IPS-NIHi7 (cell line): ENCODE data around the gene MAN2A2.
"Not testable (repeated sequence)": the region's sequence is repeated elsewhere in the genome, so short reads cannot be mapped to it uniquely, and the experiment has no call there.

Experiments
- DNase-seq: peaks from one replicate; pipeline ENCODE4 v3.0.0; 2012; ENCODE audit warnings: mixed read lengths; ENCODE audit errors: extremely low spot score

The MAN2A2 gene

GRCh38 chr15:90883976-90884718 is 19.0 kb upstream of the MAN2A2 start, which contains the start of gene FES:
Gene FES, plus strand, starts transcription at chr15:90884504. Its CDS starts 542 bp downstream, at chr15:90885046.
- peak; percentile 73 for DNase-seq

DNA sequence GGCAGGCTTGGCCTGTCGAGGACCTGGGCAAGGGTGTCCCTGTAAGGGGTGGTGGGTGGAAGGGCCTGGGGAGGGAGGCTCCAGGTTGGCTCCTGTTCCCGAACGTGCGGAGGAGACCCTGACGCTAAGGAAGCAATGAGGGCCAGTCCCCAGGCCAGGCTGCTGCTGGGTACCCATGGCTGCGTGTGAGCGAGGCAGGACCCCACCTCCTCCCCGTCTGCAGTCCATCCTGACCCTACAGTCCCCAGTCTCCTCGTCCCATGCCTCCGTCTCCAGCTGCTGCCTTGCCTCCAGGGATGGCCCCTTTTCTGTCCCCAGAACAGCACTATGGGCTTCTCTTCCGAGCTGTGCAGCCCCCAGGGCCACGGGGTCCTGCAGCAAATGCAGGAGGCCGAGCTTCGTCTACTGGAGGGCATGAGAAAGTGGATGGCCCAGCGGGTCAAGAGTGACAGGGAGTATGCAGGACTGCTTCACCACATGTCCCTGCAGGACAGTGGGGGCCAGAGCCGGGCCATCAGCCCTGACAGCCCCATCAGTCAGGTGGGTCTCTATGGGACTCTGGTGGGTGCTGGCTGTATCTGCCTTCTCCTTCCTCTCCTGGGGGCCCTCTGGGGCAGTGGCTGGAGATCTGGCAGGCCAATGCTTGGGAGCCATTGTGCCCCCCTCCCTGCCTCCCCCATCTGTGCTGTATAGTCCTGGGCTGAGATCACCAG is 18.2 kb upstream of the MAN2A2 start:
- DNase-seq: no peak

GRCh38 chr15:90885432-90886290 is 17.4 kb upstream of the MAN2A2 start:
- peak; percentile 82 for DNase-seq

- DNase-seq: no peak
These were observed 16.8 kb upstream of the MAN2A2 start for GRCh38 chr15:90886291-90886614.

DNA sequence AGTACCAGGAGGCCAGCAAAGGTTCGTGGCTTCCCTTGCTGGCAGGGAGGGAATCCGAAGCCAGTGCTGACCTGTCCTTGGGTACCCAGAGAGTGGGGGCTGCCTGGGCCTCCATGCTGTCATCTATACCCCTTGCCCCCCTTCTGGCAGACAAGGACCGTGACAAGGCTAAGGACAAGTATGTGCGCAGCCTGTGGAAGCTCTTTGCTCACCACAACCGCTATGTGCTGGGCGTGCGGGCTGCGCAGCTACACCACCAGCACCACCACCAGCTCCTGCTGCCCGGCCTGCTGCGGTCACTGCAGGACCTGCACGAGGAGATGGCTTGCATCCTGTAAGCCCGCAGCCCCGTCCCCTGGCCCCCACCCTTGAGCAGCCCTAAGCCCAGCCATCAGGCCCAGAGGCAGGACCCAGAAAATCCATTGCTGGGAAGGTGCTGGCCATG is 16.0 kb upstream of the MAN2A2 start:
- DNase-seq: no peak

DNA sequence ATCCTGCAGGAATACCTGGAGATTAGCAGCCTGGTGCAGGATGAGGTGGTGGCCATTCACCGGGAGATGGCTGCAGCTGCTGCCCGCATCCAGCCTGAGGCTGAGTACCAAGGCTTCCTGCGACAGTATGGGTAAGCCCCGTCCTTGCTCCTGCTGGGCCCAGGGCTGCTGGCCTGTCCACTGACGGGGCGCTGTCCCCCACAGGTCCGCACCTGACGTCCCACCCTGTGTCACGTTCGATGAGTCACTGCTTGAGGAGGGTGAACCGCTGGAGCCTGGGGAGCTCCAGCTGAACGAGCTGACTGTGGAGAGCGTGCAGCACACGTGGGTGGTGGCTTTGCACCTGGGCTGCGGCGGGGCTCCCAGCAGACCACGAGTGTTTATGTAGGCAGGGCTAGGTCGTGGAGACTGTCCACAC is 13.8 kb upstream of the MAN2A2 start:
- no peak for DNase-seq

DNA sequence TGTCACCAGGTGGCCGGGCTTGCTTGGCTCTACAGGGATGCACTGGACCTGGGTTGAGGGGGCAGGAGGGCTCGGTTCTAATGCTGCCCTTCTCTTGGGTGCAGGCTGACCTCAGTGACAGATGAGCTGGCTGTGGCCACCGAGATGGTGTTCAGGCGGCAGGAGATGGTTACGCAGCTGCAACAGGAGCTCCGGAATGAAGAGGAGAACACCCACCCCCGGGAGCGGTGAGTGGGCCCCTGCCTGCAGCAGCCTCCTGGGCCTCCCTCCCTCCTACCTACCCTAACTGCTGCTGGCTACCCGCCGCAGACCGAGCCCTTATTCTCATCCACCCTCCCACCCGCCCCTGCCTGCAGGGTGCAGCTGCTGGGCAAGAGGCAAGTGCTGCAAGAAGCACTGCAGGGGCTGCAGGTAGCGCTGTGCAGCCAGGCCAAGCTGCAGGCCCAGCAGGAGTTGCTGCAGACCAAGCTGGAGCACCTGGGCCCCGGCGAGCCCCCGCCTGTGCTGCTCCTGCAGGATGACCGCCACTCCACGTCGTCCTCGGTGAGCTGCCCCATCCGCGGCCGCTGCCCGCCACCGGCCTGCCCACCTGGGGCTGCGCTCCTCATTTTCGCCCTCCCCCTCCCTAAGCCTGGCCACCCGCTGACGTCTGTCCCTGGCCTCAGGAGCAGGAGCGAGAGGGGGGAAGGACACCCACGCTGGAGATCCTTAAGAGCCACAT is 13.2 kb upstream of the MAN2A2 start:
- no peak for DNase-seq

GRCh38 chr15:90890839-90891238 is 12.3 kb upstream of the MAN2A2 start:
- no peak for DNase-seq

- no peak for DNase-seq
These were observed 11.7 kb upstream of the MAN2A2 start for GRCh38 chr15:90891346-90891949.

GRCh38 chr15:90892023-90892422 is 11.1 kb upstream of the MAN2A2 start:
- no peak for DNase-seq

GRCh38 chr15:90892498-90893174 is 10.5 kb upstream of the MAN2A2 start:
- DNase-seq: no peak

GRCh38 chr15:90893175-90894090 is 9.7 kb upstream of the MAN2A2 start:
- DNase-seq: no peak

DNA sequence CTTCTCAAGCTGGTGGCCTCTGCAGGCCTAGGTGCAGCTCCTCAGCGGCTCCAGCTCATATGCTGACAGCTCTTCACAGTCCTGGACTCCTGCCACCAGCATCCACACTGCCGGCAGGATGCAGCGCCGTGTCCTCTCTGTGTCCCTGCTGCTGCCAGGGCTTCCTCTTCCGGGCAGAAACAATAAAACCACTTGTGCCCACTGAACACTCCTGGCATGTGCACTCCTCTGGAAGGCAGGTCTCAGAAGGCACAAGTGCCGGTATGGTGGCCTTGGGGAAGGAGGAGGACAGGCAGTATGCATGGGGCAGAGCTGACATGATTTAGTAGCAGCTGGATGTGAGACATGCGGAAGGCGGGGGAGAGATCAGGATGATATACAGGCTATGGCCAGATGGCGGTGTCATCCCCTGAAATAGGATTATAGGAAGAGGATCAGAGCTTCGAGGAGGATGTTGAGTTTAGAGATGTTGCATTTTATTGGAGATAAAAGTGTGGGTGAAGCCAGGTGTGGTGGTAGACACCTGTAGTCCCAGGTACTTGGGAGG is 7.5 kb upstream of the MAN2A2 start:
- DNase-seq: no peak

DNA sequence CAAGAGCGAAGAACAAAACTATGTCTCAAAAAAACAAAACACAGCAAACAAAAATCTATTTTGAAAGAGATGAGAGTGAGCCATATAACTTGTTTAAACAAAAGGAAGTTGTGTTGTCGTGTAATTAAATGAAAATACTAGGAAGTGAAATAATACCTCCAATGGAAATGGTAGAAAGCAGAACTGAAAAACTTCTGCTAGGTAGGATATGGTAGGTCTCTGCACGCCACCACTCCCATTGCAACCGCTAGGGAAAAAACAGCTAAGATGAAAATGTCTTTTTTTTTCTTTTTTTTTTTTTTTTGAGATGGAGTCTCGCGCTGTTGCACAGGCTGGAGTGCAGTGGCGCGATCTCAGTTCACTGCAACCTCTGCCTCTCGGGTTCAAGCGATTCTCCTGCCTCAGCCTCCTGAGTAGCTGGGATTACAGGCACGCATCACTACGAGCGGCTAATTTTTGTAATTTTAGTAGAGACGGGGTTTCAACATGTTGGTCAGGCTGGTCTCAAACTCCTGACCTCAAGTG is 5.9 kb upstream of the MAN2A2 start:
- DNase-seq: not testable (repeated sequence)

GRCh38 chr15:90901175-90902039 is 1.7 kb upstream of the MAN2A2 start:
- no peak for DNase-seq

DNA sequence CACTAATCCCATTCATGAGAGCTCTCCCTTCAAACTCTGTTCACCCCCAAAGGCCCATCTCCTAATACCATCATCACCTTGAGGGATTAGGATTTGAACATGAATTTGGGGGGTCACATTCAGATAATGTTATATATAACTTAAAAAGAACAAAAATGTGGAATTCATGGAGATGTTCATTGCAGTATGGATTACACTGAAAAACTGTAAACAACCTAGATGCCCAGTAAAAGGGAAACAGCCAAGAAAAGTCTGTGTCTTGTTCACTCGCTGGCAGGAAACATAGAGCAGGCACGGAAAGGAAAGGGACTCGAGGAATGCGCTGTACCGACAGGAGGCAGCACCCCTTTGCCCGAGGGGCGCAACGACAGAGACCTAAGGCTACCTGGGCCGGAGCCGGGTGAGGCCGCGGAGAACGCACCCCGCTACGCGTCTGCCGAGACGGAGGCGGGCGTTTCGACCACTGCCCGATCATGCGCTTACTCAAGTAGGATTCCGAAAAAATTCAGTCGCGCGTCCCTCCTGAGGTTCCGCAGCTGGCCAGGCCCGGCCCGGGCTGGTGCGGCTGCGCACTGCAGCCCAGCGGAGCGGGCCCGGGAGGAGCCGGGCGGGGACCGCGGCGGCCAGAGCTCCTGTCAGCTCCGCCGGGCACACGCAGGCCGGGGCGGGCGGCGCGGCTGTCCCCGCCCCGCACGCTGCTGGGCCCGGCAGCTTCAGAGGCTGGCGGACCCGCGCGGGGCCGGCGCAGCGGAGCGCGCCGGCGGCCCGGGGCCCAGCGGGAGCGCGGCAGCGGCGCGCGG is 862 bp upstream of the MAN2A2 start:
- DNase-seq: peak; percentile 96
